K562 (cell line): ENCODE results near the gene CBX8. TPM values are rescaled to one million over a fixed set of nuclear protein-coding genes. Genes with fewer than 3 reads are reported as not detected.

Source experiments
- CREBBP ChIP-seq: IDR thresholded peaks from one replicate; pipeline ENCODE4 v1.6.1; 2012; ENCODE audit warnings: low read depth, mild to moderate bottlenecking, control low read depth, inconsistent platforms, low read length
- ELF1 ChIP-seq: fragments of 200-800 bp; sonication (Bioruptor generic); IDR thresholded peaks from 2 replicates; pipeline ENCODE4 v1.6.1; 2016; ENCODE audit warnings: missing genetic modification characterization, missing compliant biosample characterization
- GTF2E2 ChIP-seq: fragments of 200-800 bp; sonication (Bioruptor generic); IDR thresholded peaks from 2 replicates; pipeline ENCODE4 v1.6.1; 2016; ENCODE audit warnings: missing genetic modification characterization, missing compliant biosample characterization
- HCFC1 ChIP-seq: IDR thresholded peaks from 2 replicates; pipeline ENCODE4 v1.6.1; 2012; ENCODE audit warnings: low read depth, low read length, improper control_type of control experiment
- HDAC8 ChIP-seq: fragments of 450-650 bp; IDR thresholded peaks from 2 replicates; pipeline ENCODE4 v1.6.1; 2016; ENCODE audit warnings: mild to moderate bottlenecking, missing genetic modification characterization, moderate library complexity, missing compliant biosample characterization
- JUND ChIP-seq, 2 experiments: IDR thresholded peaks; 2 replicates in 1 of 2; 3 replicates in 1 of 2; pipeline ENCODE4 v1.6.1; 2011; ENCODE audit warnings: borderline replicate concordance in 2 of 2, low read depth in 2 of 2, low read length in 2 of 2, improper control_type of control experiment in 1 of 2, missing biosample characterization in 1 of 2, missing genetic modification characterization in 1 of 2, missing genetic modification reagents in 1 of 2
- PHF20 ChIP-seq: fragments of 450-650 bp; IDR thresholded peaks from 2 replicates; pipeline ENCODE4 v1.6.1; 2018; ENCODE audit not compliant: partially characterized antibody
- PML ChIP-seq: IDR thresholded peaks from 2 replicates; pipeline ENCODE4 v1.6.1; 2012; ENCODE audit warnings: low read length, inconsistent platforms
- POLR2G ChIP-seq: fragments of 200-400 bp; formaldehyde crosslinking; IDR thresholded peaks from 2 replicates; pipeline ENCODE4 v1.6.1; 2017; ENCODE audit warnings: low read depth, mild to moderate bottlenecking, antibody characterized with exemption, low read length, moderate library complexity
- RBM34 ChIP-seq: fragments of 200-400 bp; formaldehyde crosslinking; IDR thresholded peaks from 2 replicates; pipeline ENCODE4 v1.6.1; 2018; ENCODE audit warnings: low read length, borderline replicate concordance; ENCODE audit not compliant: insufficient read depth
- RREB1 ChIP-seq: fragments of 250-450 bp; sonication (Bioruptor Pico); IDR thresholded peaks from 2 replicates; pipeline ENCODE4 v1.4.0; 2020
- TRIM28 ChIP-seq: fragments of 450-650 bp; IDR thresholded peaks from 2 replicates; pipeline ENCODE4 v1.6.1; 2017
- ZNF121 ChIP-seq: sonication (generic); formaldehyde crosslinking; conservative IDR thresholded peaks from 2 replicates; pipeline ENCODE4 v1.8.0; 2022; ENCODE audit warnings: missing genetic modification reagents
- ZNF444 ChIP-seq: fragments of 250-450 bp; sonication (Bioruptor Pico); IDR thresholded peaks from 2 replicates; pipeline ENCODE4 v1.4.0; 2020; ENCODE audit warnings: mild to moderate bottlenecking, moderate library complexity
- ZNF696 ChIP-seq: fragments of 250-450 bp; sonication (Bioruptor Pico); conservative IDR thresholded peaks from 2 replicates; pipeline ENCODE4 v1.4.0; 2020; ENCODE audit warnings: mild to moderate bottlenecking, moderate library complexity
- polyA plus RNA-seq, 8 experiments: library from polyadenylated mRNA; depleted of rRNA in 4 of 8; stranded (reverse) in 5 of 8; unstranded in 3 of 8; fragments of >200 nt; fragmentation: Nextera tagmentation in 2 of 8; fragmentation: Illumina TruSeq in 1 of 8; extraction: Ambion mirVana in 2 of 8; extraction: Trizol in 1 of 8; gene quantifications; 2 replicates each; pipeline versions ENCODE4 v1.2.1 to v1.2.3, GENCODE V29; 2011 to 2014; ENCODE audit warnings: inconsistent platforms in 1 of 8, missing spikeins in 1 of 8
- total RNA-seq, 7 experiments: library from RNA; depleted of rRNA in 6 of 7; stranded (reverse); fragments of >200 nt in 6 of 7; fragmentation: Illumina TruSeq in 2 of 7; extraction: Trizol in 2 of 7; gene quantifications; 2 replicates each; pipeline versions ENCODE4 v1.2.1 to v1.2.3, GENCODE V29; 2011 to 2021; ENCODE audit warnings: low replicate concordance in 1 of 7
- TF ChIP-seq, protein P1 (sequence below): sonication (generic); formaldehyde crosslinking; IDR thresholded peaks from 2 replicates; pipeline ENCODE4 v1.8.0; 2023; ENCODE audit warnings: missing genetic modification reagents, mild to moderate bottlenecking, borderline replicate concordance
- TF ChIP-seq, protein P2 (sequence below), 2 experiments: fragments of 450-650 bp in 1 of 2; sonication (generic) in 1 of 2; formaldehyde crosslinking in 1 of 2; IDR thresholded peaks in 1 of 2; conservative IDR thresholded peaks in 1 of 2; 2 replicates each; pipeline versions ENCODE4 v1.6.1 to v1.8.1; 2016 to 2023; ENCODE audit warnings: mild to moderate bottlenecking in 2 of 2, moderate library complexity in 2 of 2, inconsistent platforms in 1 of 2, missing genetic modification reagents in 1 of 2

Gene CBX8
- total and polyA plus RNA-seq, 9 of the 15 experiments (the other 6 are each of a cell fraction or from before 2014, with no cell fraction given), result 0.08 to 11.9 (median 2.6) TPM

GRCh38 chr17:79825580-79825921, 28.7 kb upstream of the CBX8 start (continued):
- TF ChIP-seq, protein P1, sequence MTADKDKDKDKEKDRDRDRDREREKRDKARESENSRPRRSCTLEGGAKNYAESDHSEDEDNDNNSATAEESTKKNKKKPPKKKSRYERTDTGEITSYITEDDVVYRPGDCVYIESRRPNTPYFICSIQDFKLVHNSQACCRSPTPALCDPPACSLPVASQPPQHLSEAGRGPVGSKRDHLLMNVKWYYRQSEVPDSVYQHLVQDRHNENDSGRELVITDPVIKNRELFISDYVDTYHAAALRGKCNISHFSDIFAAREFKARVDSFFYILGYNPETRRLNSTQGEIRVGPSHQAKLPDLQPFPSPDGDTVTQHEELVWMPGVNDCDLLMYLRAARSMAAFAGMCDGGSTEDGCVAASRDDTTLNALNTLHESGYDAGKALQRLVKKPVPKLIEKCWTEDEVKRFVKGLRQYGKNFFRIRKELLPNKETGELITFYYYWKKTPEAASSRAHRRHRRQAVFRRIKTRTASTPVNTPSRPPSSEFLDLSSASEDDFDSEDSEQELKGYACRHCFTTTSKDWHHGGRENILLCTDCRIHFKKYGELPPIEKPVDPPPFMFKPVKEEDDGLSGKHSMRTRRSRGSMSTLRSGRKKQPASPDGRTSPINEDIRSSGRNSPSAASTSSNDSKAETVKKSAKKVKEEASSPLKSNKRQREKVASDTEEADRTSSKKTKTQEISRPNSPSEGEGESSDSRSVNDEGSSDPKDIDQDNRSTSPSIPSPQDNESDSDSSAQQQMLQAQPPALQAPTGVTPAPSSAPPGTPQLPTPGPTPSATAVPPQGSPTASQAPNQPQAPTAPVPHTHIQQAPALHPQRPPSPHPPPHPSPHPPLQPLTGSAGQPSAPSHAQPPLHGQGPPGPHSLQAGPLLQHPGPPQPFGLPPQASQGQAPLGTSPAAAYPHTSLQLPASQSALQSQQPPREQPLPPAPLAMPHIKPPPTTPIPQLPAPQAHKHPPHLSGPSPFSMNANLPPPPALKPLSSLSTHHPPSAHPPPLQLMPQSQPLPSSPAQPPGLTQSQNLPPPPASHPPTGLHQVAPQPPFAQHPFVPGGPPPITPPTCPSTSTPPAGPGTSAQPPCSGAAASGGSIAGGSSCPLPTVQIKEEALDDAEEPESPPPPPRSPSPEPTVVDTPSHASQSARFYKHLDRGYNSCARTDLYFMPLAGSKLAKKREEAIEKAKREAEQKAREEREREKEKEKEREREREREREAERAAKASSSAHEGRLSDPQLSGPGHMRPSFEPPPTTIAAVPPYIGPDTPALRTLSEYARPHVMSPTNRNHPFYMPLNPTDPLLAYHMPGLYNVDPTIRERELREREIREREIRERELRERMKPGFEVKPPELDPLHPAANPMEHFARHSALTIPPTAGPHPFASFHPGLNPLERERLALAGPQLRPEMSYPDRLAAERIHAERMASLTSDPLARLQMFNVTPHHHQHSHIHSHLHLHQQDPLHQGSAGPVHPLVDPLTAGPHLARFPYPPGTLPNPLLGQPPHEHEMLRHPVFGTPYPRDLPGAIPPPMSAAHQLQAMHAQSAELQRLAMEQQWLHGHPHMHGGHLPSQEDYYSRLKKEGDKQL (CRISPR knock-in tag), result no peak
- TF ChIP-seq GTF2E2 (no peak), RREB1 (CRISPR knock-in tag) (no peak), POLR2G (no peak), PHF20 (no peak), JUND (IDR thresholded peaks at IDR 0.05; ENCODE audit: borderline replicate concordance, low read depth, low read length) (0 out of 2 replicates have a peak, but pooled peaks have one; percentile 7), JUND (tag; IDR thresholded peaks at IDR 0.05; ENCODE audit: borderline replicate concordance, low read depth, low read length) (no peak), ELF1 (tag) (no peak), ZNF696 (CRISPR knock-in tag) (no peak), CREBBP (no peak), RBM34 (no peak), PML (no peak), TRIM28 (no peak), ZNF444 (CRISPR knock-in tag) (no peak), ZNF121 (CRISPR knock-in tag) (no peak), HCFC1 (no peak), HDAC8 (tag) (no peak)
- TF ChIP-seq, protein P2, sequence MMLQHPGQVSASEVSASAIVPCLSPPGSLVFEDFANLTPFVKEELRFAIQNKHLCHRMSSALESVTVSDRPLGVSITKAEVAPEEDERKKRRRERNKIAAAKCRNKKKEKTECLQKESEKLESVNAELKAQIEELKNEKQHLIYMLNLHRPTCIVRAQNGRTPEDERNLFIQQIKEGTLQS (IDR thresholded peaks at IDR 0.05), result peak; percentile 5
- TF ChIP-seq, protein P2 (CRISPR knock-in tag; conservative IDR thresholded peaks at IDR 0.05), result no peak
